SK-N-SH (cell line): Measurements from ENCODE around the gene ZNF410. TPM values are rescaled to one million over a fixed set of nuclear protein-coding genes. Genes with fewer than 3 reads are reported as not detected.

Experiments
- CTCF ChIA-PET: fragments of 300-600, 350-600 bp; formaldehyde crosslinking; extraction: SDS; loops from one replicate; lab custom pipeline; 2021; lab: Yijun Ruan, JAX
- POLR2A ChIA-PET: fragments of 350-600 bp; sonication (Branson Sonifier 250); formaldehyde crosslinking; extraction: SDS; loops from one replicate; lab custom pipeline; 2020; ENCODE audit warnings: antibody characterized with exemption, inconsistent platforms; lab: Yijun Ruan, JAX
- DNase-seq: peaks from one replicate; pipeline ENCODE4 v3.0.0; 2012
- H2AFZ ChIP-seq: fragments of 200-600 bp; sonication (generic); 2 replicates; pipeline ENCODE4 v1.8.1; 2016; ENCODE audit warnings: antibody characterized with exemption, mild to moderate bottlenecking, low read depth
- H3F3A ChIP-seq: fragments of 200-600 bp; sonication (generic); replicated peaks from 2 replicates; pipeline ENCODE3; 2016; ENCODE audit warnings: antibody characterized with exemption, mild to moderate bottlenecking; ENCODE audit not compliant: insufficient read depth
- H3K27ac ChIP-seq, 2 experiments: fragments of 200-500 bp in 1 of 2; fragments of 200-600 bp in 1 of 2; sonication (Bioruptor generic) in 1 of 2; sonication (generic), shearing (Covaris generic) in 1 of 2; 2 replicates each; pipeline versions ENCODE4 v1.5.1 to v1.6.1; 2014 to 2016; ENCODE audit warnings: low read depth in 2 of 2, inconsistent platforms in 1 of 2, low read length in 1 of 2, mild to moderate bottlenecking in 1 of 2, mixed read lengths in 1 of 2
- H3K27me3 ChIP-seq: fragments of 200-600 bp; sonication (generic), shearing (Covaris generic); 2 replicates; pipeline ENCODE4 v1.6.1; 2016; ENCODE audit warnings: mixed run types; ENCODE audit not compliant: insufficient read depth
- H3K36me3 ChIP-seq, 2 experiments: fragments of 200-500 bp in 1 of 2; fragments of 200-600 bp in 1 of 2; sonication (Bioruptor generic) in 1 of 2; sonication (generic) in 1 of 2; replicated peaks in 1 of 2; 2 replicates each; pipeline versions ENCODE3 to v1.5.1; 2014 to 2016; ENCODE audit warnings: low read length in 1 of 2, mild to moderate bottlenecking in 1 of 2; ENCODE audit not compliant: insufficient read depth in 2 of 2, control insufficient read depth in 1 of 2
- H3K4me1 ChIP-seq, 2 experiments: fragments of 200-500 bp in 1 of 2; fragments of 200-600 bp in 1 of 2; sonication (Bioruptor generic) in 1 of 2; sonication (generic), shearing (Covaris generic) in 1 of 2; 2 replicates each; pipeline versions ENCODE4 v1.5.1 to v1.6.1; 2014 to 2016; ENCODE audit warnings: low read depth in 1 of 2, low read length in 1 of 2, mixed run types in 1 of 2; ENCODE audit not compliant: insufficient read depth in 2 of 2, control insufficient read depth in 1 of 2
- H3K4me2 ChIP-seq: fragments of 200-600 bp; sonication (generic), shearing (Covaris generic); 2 replicates; pipeline ENCODE4 v1.6.1; 2017; ENCODE audit warnings: mixed run types
- H3K4me3 ChIP-seq, 2 experiments: fragments of 200-500 bp in 1 of 2; fragments of 200-600 bp in 1 of 2; sonication (Bioruptor generic) in 1 of 2; sonication (generic), shearing (Covaris generic) in 1 of 2; 2 replicates each; pipeline versions ENCODE4 v1.5.1 to v1.8.1; 2014 to 2016; ENCODE audit warnings: low read depth in 2 of 2, inconsistent platforms in 1 of 2, low read length in 1 of 2, mild to moderate bottlenecking in 1 of 2, mixed read lengths in 1 of 2, moderate library complexity in 1 of 2
- H3K79me2 ChIP-seq: fragments of 200-600 bp; sonication (generic); 2 replicates; pipeline ENCODE4 v1.8.1; 2017; ENCODE audit warnings: mild to moderate bottlenecking; ENCODE audit not compliant: insufficient read depth
- H3K9ac ChIP-seq: fragments of 200-600 bp; sonication (generic); 2 replicates; pipeline ENCODE4 v1.6.1; 2017; ENCODE audit warnings: mixed run types
- H3K9me2 ChIP-seq: fragments of 200-600 bp; sonication (generic); 2 replicates; pipeline ENCODE4 v1.6.1; 2017; ENCODE audit warnings: mixed run types
- H3K9me3 ChIP-seq: fragments of 200-600 bp; sonication (generic); 2 replicates; pipeline ENCODE4 v1.6.1; 2017; ENCODE audit warnings: mixed run types, mild to moderate bottlenecking, moderate library complexity
- H4K20me1 ChIP-seq: fragments of 200-600 bp; sonication (generic); 2 replicates; pipeline ENCODE4 v1.6.1; 2017; ENCODE audit warnings: mild to moderate bottlenecking, mixed run types; ENCODE audit not compliant: insufficient read depth
- CTCF ChIP-seq: fragments of 200-600 bp; sonication (generic); IDR thresholded peaks from 2 replicates; pipeline ENCODE4 v1.6.1; 2017; ENCODE audit warnings: antibody characterized with exemption, mild to moderate bottlenecking, moderate library complexity
- ELF1 ChIP-seq: IDR thresholded peaks from 2 replicates; pipeline ENCODE4 v1.4.0; 2012
- EZH2phosphoT487 ChIP-seq: fragments of 200-600 bp; sonication (generic); IDR thresholded peaks from 2 replicates; pipeline ENCODE4 v1.6.1; 2017; ENCODE audit warnings: low read depth, mixed run types, mild to moderate bottlenecking, antibody characterized with exemption, moderate library complexity, borderline replicate concordance
- FOSL2 ChIP-seq: IDR thresholded peaks from 2 replicates; pipeline ENCODE4 v1.4.0; 2012; ENCODE audit warnings: low read depth, mild to moderate bottlenecking, moderate library complexity, borderline replicate concordance
- FOXJ3 ChIP-seq: sonication (generic); formaldehyde crosslinking; IDR thresholded peaks from 2 replicates; pipeline ENCODE4 v1.5.1; 2020; ENCODE audit warnings: mild to moderate bottlenecking, missing genetic modification reagents
- GABPA ChIP-seq: IDR thresholded peaks from 2 replicates; pipeline ENCODE4 v1.4.0; 2012; ENCODE audit warnings: low read depth, mild to moderate bottlenecking
- GATA2 ChIP-seq: sonication (generic); formaldehyde crosslinking; IDR thresholded peaks from 2 replicates; pipeline ENCODE4 v1.5.0; 2020; ENCODE audit warnings: mild to moderate bottlenecking, missing genetic modification reagents
- MEF2A ChIP-seq: IDR thresholded peaks from 2 replicates; pipeline ENCODE4 v1.4.0; 2012; ENCODE audit warnings: low read depth, borderline replicate concordance
- NRF1 ChIP-seq: IDR thresholded peaks from 2 replicates; pipeline ENCODE4 v1.6.1; 2012; ENCODE audit warnings: low read depth, mild to moderate bottlenecking, low read length
- RAD21 ChIP-seq: IDR thresholded peaks from 2 replicates; pipeline ENCODE4 v1.6.1; 2012; ENCODE audit warnings: mild to moderate bottlenecking, low read length
- RCOR1 ChIP-seq: fragments of 150-350 bp; IDR thresholded peaks from 2 replicates; pipeline ENCODE4 v1.6.1; 2017; ENCODE audit warnings: antibody characterized with exemption, low read length
- RFX5 ChIP-seq: IDR thresholded peaks from 2 replicates; pipeline ENCODE4 v1.6.1; 2012; ENCODE audit warnings: mild to moderate bottlenecking, improper control_type of control experiment, low read length
- RXRA ChIP-seq: IDR thresholded peaks from 2 replicates; pipeline ENCODE4 v1.4.0; 2012; ENCODE audit warnings: low read depth, mild to moderate bottlenecking, borderline replicate concordance
- SIN3A ChIP-seq: IDR thresholded peaks from 2 replicates; pipeline ENCODE4 v1.6.1; 2012; ENCODE audit warnings: low read depth, mild to moderate bottlenecking, low read length, moderate library complexity, borderline replicate concordance
- TEAD4 ChIP-seq: IDR thresholded peaks from 2 replicates; pipeline ENCODE4 v1.4.0; 2012; ENCODE audit warnings: mild to moderate bottlenecking, borderline replicate concordance; ENCODE audit not compliant: insufficient read depth
- USF2 ChIP-seq: fragments of 150-350 bp; IDR thresholded peaks from 2 replicates; pipeline ENCODE4 v1.6.1; 2017; ENCODE audit warnings: antibody characterized with exemption, low read length, low read depth, borderline replicate concordance
- YY1 ChIP-seq: IDR thresholded peaks from 2 replicates; pipeline ENCODE4 v1.4.0; 2012; ENCODE audit warnings: low read depth, mild to moderate bottlenecking
- polyA plus RNA-seq, 3 experiments: library from polyadenylated mRNA; depleted of rRNA; stranded (reverse); fragments of >200 nt; gene quantifications; 2 replicates each; pipeline ENCODE4 v1.2.3, GENCODE V29; 2012
- TF ChIP-seq, protein P1 (sequence below): fragments of 150-350 bp; IDR thresholded peaks from 2 replicates; pipeline ENCODE4 v1.6.1; 2016; ENCODE audit warnings: mild to moderate bottlenecking, low read depth, low read length
- TF ChIP-seq, protein P2 (sequence below): IDR thresholded peaks from 2 replicates; pipeline ENCODE4 v1.6.1; 2012; ENCODE audit warnings: mild to moderate bottlenecking, low read depth, low read length, moderate library complexity

ZNF410 gene
- polyA plus RNA-seq, 1 of the 3 experiments (the other 2 are of a cell fraction) = 22.8 TPM

DNA sequence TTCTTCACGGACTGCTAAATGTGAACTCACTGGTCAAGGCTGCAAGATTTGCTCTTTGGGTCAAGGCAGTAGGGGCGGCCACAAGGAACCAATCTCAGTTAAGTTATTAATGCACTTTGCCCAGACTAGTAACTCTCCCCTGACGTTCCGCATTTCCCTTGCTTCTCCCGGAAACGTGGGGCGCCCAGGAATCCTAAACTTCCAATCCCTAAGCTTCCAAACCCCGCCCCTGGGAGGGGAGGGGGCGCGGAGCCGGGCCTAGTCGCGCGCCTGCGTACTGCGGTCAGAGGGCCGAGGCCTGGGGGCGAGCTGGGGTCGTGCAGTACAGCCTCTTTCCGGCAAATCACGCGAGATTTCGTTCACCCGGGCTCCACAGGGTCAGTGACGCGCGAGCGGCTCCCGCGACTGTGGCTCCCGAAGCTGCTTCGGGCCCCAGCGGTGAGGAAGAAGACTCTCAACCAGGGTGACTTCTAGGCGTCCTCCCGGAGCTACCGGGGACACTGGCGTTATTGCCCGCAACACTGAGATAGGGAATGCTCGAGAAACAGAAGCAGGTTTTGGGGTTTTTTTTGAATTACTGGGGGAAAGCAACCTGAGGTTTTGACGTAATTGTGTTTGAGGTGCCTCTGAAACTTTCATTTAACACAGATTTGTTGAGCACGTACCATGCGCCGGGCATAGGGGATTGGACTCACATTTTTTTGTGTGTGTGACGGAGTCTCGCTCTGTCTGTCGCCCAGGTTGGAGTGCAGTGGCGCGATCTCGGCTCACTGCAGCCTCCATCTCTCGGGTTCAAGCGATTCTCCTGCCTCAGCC, 34.9 kb upstream of the ZNF410 start, which contains the start of gene PTGR2 (continued):
- 0 out of 2 replicates have a peak, but pooled peaks have one; percentile 17 for TF ChIP-seq SIN3A
- 0 out of 2 replicates have a peak, but pooled peaks have one; percentile 27 for TF ChIP-seq YY1
- TF ChIP-seq, protein P1, sequence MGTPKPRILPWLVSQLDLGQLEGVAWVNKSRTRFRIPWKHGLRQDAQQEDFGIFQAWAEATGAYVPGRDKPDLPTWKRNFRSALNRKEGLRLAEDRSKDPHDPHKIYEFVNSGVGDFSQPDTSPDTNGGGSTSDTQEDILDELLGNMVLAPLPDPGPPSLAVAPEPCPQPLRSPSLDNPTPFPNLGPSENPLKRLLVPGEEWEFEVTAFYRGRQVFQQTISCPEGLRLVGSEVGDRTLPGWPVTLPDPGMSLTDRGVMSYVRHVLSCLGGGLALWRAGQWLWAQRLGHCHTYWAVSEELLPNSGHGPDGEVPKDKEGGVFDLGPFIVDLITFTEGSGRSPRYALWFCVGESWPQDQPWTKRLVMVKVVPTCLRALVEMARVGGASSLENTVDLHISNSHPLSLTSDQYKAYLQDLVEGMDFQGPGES = no peak
- no peak; the same call in 1 of the 2 replicates for TF ChIP-seq RXRA
- TF ChIP-seq FOSL2 = no peak
- no peak for TF ChIP-seq USF2

GRCh38 chr14:73859145-73859544, 27.5 kb upstream of the ZNF410 start:
- Histone ChIP-seq H3K79me2 (0 out of 2 replicates have a peak, but pooled peaks cover 4% of the 10 kb centered on the region), H3K4me3 (no peak overlapping the region), H3K36me3 (peaks cover 8 to 37% of the 10 kb centered on the region in 2 experiments), H4K20me1 (no peaks in the 10 kb centered on the region), H3F3A (peaks cover 8% of the 10 kb centered on the region), H2AFZ (no peak overlapping the region), H3K27me3 (no peaks in the 10 kb centered on the region), H3K4me2 (no peak overlapping the region), H3K9me3 (no peaks in the 10 kb centered on the region), H3K9me2 (no peaks in the 10 kb centered on the region), H3K4me1 (no peaks in the 10 kb centered on the region), H3K27ac (no peak overlapping the region), H3K9ac (no peak overlapping the region)
- DNase-seq = no peak
- ChIA-PET POLR2A (no interaction called here), CTCF (interaction anchor here (0.7 to 0.8 kb wide), 2 partner anchors 9 to 18 kb away, joined by 3 to 5 read pairs; no protein-coding TSS in a partner anchor)
- no peak for TF ChIP-seq NRF1
- no peak for TF ChIP-seq GABPA
- no peak for TF ChIP-seq TEAD4
- TF ChIP-seq ELF1 = no peak
- TF ChIP-seq EZH2phosphoT487 = no peak
- no peak for TF ChIP-seq FOXJ3
- TF ChIP-seq, protein P2, sequence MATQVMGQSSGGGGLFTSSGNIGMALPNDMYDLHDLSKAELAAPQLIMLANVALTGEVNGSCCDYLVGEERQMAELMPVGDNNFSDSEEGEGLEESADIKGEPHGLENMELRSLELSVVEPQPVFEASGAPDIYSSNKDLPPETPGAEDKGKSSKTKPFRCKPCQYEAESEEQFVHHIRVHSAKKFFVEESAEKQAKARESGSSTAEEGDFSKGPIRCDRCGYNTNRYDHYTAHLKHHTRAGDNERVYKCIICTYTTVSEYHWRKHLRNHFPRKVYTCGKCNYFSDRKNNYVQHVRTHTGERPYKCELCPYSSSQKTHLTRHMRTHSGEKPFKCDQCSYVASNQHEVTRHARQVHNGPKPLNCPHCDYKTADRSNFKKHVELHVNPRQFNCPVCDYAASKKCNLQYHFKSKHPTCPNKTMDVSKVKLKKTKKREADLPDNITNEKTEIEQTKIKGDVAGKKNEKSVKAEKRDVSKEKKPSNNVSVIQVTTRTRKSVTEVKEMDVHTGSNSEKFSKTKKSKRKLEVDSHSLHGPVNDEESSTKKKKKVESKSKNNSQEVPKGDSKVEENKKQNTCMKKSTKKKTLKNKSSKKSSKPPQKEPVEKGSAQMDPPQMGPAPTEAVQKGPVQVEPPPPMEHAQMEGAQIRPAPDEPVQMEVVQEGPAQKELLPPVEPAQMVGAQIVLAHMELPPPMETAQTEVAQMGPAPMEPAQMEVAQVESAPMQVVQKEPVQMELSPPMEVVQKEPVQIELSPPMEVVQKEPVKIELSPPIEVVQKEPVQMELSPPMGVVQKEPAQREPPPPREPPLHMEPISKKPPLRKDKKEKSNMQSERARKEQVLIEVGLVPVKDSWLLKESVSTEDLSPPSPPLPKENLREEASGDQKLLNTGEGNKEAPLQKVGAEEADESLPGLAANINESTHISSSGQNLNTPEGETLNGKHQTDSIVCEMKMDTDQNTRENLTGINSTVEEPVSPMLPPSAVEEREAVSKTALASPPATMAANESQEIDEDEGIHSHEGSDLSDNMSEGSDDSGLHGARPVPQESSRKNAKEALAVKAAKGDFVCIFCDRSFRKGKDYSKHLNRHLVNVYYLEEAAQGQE = no peak
- no peak for TF ChIP-seq RAD21
- TF ChIP-seq, protein P1 = no peak
- TF ChIP-seq GATA2 (CRISPR knock-in tag) = no peak
- TF ChIP-seq RCOR1 = no peak
- no peak for TF ChIP-seq USF2
- TF ChIP-seq RFX5 = no peak
- TF ChIP-seq FOSL2 = no peak
- no peak for TF ChIP-seq SIN3A
- TF ChIP-seq CTCF = no peak
- TF ChIP-seq MEF2A = no peak
